Activated T-cell treated with anti-CD3 and anti-CD28 coated beads for 4 hours (primary cell): ENCODE results near the gene CTBP1.

Experiments used
- DNase-seq: peaks from one replicate; pipeline ENCODE4 v3.0.0-alpha.2; 2020

Gene CTBP1

GRCh38 chr4:1221155-1221870 lies 27.6 kb downstream of the CTBP1 start:
- no peak for DNase-seq

- no peak for DNase-seq
Observed at GRCh38 chr4:1220566-1220965, 28.4 kb downstream of the CTBP1 start.

DNA sequence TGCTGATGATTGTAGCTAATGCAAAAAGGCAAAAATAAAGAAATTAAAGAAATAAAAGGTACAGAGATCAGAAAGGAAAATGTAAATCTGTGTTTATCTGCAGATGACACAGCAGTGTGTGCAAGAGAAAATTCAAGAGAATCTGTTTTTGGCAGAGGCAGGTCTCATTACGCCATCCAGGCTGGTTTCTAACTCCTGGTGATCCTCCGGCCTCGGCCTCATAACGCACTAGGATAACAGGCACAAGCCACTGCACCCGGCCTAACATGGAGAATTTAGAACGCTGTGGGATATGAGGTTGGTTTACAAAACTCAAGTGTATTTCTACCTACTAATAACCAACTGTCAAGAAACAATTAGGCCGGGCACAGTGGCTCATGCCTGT lies 29.4 kb downstream of the CTBP1 start:
- no peak for DNase-seq

- no peak for DNase-seq
Observed at GRCh38 chr4:1218634-1219565, 30.0 kb downstream of the CTBP1 start.

DNA sequence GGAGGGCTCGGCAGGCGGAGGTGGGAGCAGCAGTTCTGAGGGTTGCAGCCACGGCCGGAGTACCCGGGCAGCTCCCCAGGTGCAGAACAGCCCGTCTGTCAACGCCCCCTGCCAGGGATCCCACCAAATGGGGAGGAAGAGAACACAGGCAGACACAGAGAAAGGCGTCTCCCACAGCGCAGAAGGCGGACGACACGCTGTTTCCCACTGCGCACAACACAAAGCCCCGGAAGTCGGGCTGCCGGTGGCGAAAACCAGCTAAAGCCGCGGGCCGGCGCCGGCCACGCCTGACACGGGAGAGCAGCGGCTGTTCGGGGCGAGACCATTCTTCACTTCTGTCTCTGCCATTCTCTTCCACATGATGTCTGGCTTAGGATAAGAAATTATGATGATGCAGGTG lies 31.6 kb downstream of the CTBP1 start:
- no peak for DNase-seq

DNA sequence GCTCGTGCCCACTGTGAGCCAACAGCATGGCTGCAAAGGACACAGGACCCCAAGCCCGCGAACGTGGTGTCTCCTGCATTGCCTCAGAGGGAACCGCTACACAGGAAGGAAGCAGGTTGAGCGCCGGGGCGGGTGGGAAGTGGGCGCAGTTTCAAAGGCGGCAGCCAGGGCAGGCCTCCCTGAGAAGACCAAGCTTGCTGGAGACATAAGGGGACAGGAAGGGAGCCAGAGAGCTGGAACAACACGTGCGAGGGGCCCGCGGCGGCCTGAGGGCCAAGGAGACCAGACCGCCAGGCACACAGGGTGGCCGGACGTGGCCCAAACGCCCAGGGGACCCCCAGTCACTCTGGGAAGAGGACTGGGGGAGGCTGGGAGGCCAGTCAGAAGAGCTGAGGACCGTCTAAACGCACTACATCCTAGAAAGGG lies 32.0 kb downstream of the CTBP1 start:
- DNase-seq: peak; percentile 42

DNA sequence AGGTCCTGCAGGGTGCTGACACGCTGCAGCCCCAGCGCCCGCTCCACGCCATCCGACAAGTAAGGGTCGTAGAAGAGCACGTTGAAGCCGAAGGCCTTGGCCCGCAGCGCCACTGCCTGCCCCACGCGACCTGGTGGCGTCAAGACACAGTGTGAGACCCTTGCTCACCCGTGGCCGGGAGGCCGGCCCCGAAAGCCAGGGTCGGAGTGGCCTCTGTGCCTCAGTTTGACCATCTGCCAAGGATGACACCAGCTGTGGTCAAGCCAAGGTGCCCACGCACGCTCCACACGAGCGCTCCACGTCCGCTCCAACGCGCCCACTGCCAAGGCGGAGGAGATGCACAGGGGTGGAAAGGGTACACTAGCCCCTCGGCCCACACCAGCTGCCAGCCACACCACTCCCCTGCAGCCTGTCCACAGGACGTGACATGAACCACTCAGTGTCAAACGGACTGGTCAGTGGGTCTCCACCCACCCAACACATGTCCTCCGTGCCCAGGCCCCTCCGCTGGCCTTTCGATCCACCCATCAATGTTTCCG lies 32.8 kb downstream of the CTBP1 start:
- DNase-seq: no peak

DNA sequence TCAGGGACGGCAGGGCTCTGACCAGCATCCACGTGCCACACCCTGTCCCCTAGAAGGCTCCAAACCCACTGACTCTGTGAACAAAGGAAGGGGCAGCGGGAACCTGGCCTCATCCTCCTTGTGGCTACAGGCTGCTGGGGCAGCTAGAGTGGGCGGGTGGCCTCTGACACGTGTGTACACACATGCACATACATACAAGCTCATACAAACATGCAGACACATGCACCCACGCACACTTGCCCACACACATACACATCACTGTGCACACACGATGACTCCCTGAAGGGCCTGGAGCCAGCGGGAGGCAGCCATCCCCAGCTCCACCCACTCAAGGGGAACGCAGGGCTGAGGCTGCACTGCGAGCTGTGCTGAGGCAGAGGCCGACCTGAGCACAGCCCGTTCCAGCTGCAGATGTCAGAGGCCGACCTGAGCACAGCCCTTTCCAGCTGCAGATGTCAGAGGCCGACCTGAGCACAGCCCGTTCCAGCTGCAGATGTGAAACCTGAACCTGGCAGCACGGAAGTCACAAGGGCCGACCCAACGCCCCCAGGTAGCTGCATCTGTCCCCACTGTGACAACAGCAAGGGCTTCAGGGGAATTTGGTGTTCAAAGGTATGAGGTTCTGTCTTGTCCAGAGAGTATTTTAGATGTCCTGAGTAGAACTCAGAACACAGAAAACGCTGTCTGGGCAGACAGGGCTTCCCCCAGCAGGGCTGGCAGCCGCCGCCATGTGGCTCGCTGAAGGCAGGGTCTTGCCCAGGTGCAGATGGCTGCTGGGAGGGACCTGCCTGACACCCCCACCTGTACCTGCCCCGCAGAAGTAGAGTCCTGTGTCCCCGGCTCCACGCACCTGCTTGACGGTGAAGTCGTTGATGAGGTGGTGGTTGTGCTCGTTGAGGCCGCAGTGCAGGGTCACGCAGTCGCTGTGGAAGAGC lies 33.5 kb downstream of the CTBP1 start:
- DNase-seq: no peak

DNA sequence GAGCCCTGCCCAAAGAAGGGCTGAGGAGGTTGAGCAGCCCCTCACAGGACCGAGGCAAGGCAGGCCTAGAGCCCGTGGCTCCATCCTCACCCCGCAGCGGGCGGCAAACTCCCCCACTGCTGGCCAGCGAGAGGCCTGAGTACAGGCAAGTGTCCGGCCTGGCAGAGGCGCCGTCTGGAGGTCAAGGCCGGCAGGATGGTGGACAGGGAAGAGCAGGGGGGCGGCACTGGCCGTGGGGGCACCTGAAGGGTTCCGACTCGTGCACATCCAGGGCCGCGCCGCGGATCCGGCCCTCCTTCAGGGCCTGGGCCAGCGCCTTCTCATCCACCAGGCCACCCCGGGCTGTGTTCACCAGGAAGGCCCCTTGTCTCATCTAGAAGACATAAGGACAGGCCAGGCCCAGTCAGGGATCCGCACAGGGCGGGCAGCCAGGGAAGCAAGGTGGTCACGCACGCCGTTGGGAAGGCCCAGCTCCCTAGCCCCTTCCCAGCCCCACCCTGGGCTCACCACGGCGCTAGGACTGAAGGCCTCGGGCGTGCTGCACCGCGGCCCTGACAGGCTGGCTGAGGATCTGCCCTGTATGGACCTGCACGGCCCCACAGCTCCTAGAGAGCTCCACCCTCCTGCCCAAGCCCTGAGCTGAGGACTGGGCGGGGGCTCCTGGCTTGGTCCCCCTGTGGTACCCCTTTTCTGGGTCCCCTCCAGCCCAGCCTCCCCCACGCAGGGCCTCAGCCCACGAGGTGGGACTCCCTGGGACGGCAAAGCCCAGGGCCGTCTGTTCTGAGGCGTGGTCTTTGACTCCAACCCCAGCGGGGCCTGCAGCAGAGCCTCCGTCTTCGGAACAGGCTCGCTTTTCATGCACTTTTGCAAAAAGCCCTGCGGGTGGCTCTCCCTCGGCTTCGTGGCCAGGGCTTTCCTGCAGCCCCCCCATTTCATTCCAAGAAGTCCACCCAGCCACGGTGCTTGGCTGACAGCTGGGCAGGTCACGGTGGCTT lies 34.5 kb downstream of the CTBP1 start:
- DNase-seq: no peak

- no peak for DNase-seq
Observed at GRCh38 chr4:1213336-1213995, 35.5 kb downstream of the CTBP1 start.

- DNase-seq: no peak
Observed at GRCh38 chr4:1212546-1213335, 36.2 kb downstream of the CTBP1 start.

DNA sequence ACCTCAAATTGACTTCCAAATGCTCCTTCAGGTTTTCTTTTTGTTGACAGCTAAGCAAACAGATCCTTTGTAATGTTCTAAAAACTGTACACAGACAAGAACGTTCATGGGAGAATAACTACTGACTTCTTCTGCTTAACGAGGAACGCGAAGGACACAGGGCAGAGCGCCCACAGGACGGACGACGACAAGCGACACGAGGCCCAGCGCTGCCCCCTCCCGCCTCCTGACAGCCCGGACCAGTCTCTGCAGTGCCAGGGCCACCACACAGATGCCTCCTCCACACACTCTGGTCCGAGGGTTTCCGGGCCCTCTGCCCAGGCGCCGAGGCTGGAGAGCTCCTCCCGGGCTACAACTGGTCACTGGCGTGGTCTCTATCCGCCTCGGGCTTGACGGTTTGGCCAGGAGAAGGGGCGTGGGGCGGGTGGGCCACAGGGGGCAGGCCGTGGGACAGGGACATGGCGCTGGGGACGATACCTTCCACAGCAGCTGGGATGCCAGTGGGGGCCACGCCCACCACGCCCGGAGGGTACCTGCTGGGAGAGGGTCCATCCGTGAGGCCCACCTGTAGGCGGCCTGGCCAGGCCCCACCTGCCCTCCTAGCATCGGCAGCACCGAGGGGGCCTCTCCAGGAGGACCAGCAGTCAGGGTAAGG lies 36.9 kb downstream of the CTBP1 start:
- no peak for DNase-seq

DNA sequence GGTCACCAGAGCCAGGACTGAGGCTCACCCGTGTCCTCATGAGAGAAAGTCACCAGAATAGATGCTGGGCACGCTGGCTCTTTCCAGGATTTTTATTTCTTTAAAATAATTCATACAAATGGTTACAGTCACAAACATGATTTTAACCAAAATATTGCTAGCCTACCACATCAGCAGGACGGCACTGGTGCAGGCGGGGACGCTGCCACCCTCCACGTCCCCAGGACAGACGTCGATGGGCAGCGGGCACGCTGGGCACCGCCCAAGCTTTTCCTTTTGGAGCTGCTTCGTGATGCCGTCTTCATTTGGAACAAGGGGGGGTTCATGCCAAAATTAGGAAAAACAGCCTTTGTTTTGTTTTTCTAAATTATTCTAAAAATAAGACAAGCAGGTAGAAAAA lies 37.6 kb downstream of the CTBP1 start:
- no peak for DNase-seq

- DNase-seq: no peak
Observed at GRCh38 chr4:1210971-1211370, 38.0 kb downstream of the CTBP1 start.

- no peak for DNase-seq
Observed at GRCh38 chr4:1210241-1210841, 38.6 kb downstream of the CTBP1 start.

GRCh38 chr4:1209821-1210220 lies 39.1 kb downstream of the CTBP1 start:
- no peak for DNase-seq

DNA sequence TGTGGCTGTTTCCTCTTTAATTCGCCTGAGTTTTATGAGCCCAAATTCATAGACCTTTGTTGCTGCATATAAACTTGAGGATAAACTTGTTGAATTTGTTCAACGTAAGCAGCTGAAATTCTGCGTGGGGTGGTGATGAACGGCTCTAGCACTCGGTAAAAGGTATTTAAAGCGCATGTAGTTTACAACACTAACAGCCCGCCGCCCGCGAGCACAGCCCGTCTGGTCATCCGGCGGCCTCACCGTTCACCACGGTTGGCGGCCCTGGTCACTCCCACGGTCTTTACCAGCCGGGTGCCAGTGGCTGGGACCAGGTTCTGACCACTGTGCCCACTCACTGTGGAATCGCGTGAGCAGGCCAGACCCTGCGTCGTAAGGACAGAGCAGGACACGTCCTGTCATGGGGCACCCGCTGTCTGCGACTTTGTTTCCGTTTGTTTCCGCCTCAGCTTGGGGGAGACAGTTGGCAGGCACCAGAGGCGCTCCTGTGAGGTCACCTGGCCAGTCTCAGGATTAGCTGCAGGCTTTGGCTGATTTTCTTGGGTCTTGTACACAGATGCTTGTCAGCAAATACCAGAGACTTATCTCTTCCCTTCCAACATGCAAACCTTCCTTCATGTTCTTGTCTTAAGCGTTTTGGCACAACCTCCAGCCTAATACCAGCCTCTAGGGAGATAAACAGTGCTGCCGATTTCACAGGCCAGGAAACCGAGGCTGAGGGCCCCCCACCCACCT lies 39.8 kb downstream of the CTBP1 start:
- DNase-seq: no peak

DNA sequence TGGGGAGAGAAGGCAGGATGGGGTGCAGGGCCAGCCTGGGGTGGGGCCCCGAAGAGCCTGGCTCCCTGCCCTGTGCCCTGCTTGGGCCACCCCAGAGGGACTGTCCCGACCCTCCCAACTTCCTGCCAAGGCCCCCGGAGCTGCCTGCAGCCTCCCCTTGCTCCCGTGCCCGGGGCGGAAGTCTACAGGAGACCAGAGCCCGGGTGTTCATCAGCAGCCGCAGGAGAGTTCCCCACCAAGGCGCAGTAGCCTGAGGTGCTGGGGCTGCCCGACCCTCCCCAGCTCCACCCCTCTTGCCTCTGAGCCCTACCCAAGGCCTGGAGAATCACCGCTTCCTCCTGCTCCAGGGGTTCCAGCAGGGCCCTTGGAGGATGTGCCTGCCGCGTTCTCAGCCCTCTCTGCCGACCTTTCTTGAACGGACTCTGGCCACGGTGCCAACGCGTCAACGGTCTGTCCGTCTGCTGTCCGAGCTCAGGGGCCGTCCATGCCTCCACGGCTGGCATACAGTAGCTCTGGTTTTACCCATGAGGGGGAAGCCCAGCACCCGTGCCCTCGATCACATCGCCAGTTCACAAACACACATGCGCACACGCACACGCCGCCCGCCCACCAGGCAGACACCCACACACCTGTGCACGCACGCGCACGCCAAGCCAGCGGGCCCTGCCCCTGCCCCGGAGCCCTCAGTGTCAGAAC lies 40.5 kb downstream of the CTBP1 start:
- DNase-seq: no peak
